Neural cell (in vitro differentiated cells): ENCODE data around the gene ADAMTSL2. TPM values are rescaled to one million over a fixed set of nuclear protein-coding genes. Genes with fewer than 3 reads are reported as not detected.

Experiments used
- H2AFZ ChIP-seq: fragments of 200-600, 300-800 bp; sonication (generic), shearing (Covaris generic); 2 replicates; pipeline ENCODE4 v1.6.0; 2014; ENCODE audit warnings: low read depth, mild to moderate bottlenecking, antibody characterized with exemption, low read length, moderate library complexity
- H3F3A ChIP-seq: fragments of 200-600 bp; shearing (Covaris generic); 2 replicates; pipeline ENCODE4 v1.6.1; 2016; ENCODE audit warnings: mild to moderate bottlenecking, moderate library complexity, mixed read lengths, antibody characterized with exemption, low read length; ENCODE audit not compliant: insufficient read depth, poor library complexity, severe bottlenecking
- H3K27ac ChIP-seq: fragments of 200-600, 300-800 bp; sonication (generic), shearing (Covaris generic); 2 replicates; pipeline ENCODE4 v1.5.1; 2014; ENCODE audit warnings: mild to moderate bottlenecking, low read length, moderate library complexity
- H3K27me3 ChIP-seq: fragments of 300-800, 200-600 bp; sonication (generic), shearing (Covaris generic); 2 replicates; pipeline ENCODE4 v1.6.0; 2014; ENCODE audit warnings: mild to moderate bottlenecking, low read depth, low read length, moderate library complexity; ENCODE audit not compliant: insufficient read depth
- H3K36me3 ChIP-seq: fragments of 300-800, 200-600 bp; sonication (generic), shearing (Covaris generic); 2 replicates; pipeline ENCODE4 v1.5.1; 2014; ENCODE audit warnings: mild to moderate bottlenecking, antibody characterized with exemption, low read length, moderate library complexity; ENCODE audit not compliant: insufficient read depth
- H3K4me2 ChIP-seq: fragments of 300-800, 200-600 bp; sonication (generic), shearing (Covaris generic); 2 replicates; pipeline ENCODE4 v1.6.0; 2014; ENCODE audit warnings: mild to moderate bottlenecking, low read length
- H3K4me3 ChIP-seq: fragments of 300-800, 200-600 bp; sonication (generic), shearing (Covaris generic); 2 replicates; pipeline ENCODE4 v1.5.1; 2014; ENCODE audit warnings: mild to moderate bottlenecking, low read length, moderate library complexity
- H3K79me2 ChIP-seq: fragments of 200-600 bp; shearing (Covaris generic); replicated peaks from 2 replicates; pipeline ENCODE4 v1.6.0; 2014; ENCODE audit warnings: mild to moderate bottlenecking, low read length, moderate library complexity; ENCODE audit not compliant: insufficient read depth
- H3K9ac ChIP-seq: fragments of 300-800, 200-600 bp; sonication (generic), shearing (Covaris generic); 2 replicates; pipeline ENCODE4 v1.6.1; 2016; ENCODE audit warnings: mild to moderate bottlenecking, low read length, mixed read lengths
- H3K9me2 ChIP-seq: fragments of 200-600 bp; shearing (Covaris generic); 2 replicates; pipeline ENCODE4 v1.6.1; 2016; ENCODE audit warnings: mild to moderate bottlenecking, low read length, mixed read lengths; ENCODE audit not compliant: insufficient read depth
- H3K9me3 ChIP-seq: fragments of 200-600, 300-800 bp; sonication (generic), shearing (Covaris generic); 2 replicates; pipeline ENCODE4 v1.6.1; 2016; ENCODE audit warnings: mild to moderate bottlenecking, mixed run types, low read length, moderate library complexity, mixed read lengths
- H4K20me1 ChIP-seq: fragments of 200-600 bp; shearing (Covaris generic); 2 replicates; pipeline ENCODE4 v1.6.1; 2016; ENCODE audit warnings: mild to moderate bottlenecking, mixed run types; ENCODE audit not compliant: insufficient read depth
- EP300 ChIP-seq: fragments of 450-650 bp; conservative IDR thresholded peaks from 2 replicates; pipeline ENCODE4 v1.6.1; 2014; ENCODE audit warnings: antibody characterized with exemption, mild to moderate bottlenecking, moderate library complexity; ENCODE audit not compliant: poor library complexity, severe bottlenecking
- EZH2 ChIP-seq: fragments of 200-600, 300-800 bp; shearing (Covaris generic), sonication (generic); IDR thresholded peaks from 2 replicates; pipeline ENCODE4 v1.6.1; 2014; ENCODE audit warnings: antibody characterized with exemption, low read length, borderline replicate concordance, mild to moderate bottlenecking; ENCODE audit not compliant: insufficient read depth, poor library complexity, severe bottlenecking
- MXI1 ChIP-seq: fragments of 450-650 bp; conservative IDR thresholded peaks from 2 replicates; pipeline ENCODE4 v1.6.1; 2014; ENCODE audit warnings: antibody characterized with exemption, mild to moderate bottlenecking; ENCODE audit not compliant: poor library complexity, severe bottlenecking
- POLR2AphosphoS5 ChIP-seq: IDR thresholded peaks from 2 replicates; pipeline ENCODE4 v1.6.1; 2012
- RAD21 ChIP-seq: fragments of 450-650 bp; conservative IDR thresholded peaks from 2 replicates; pipeline ENCODE4 v1.6.1; 2014; ENCODE audit warnings: antibody characterized with exemption, mild to moderate bottlenecking, moderate library complexity
- SMC3 ChIP-seq: fragments of 450-650 bp; conservative IDR thresholded peaks from 2 replicates; pipeline ENCODE4 v1.6.1; 2014; ENCODE audit warnings: antibody characterized with exemption, mild to moderate bottlenecking, moderate library complexity; ENCODE audit not compliant: poor library complexity
- TAF1 ChIP-seq: IDR thresholded peaks from 2 replicates; pipeline ENCODE4 v1.6.1; 2012; ENCODE audit warnings: low read depth
- polyA plus RNA-seq: library from polyadenylated mRNA; depleted of rRNA; stranded (reverse); fragments of >200 nt; gene quantifications from 2 replicates; pipeline ENCODE4 v1.2.3, GENCODE V29; 2014
- TF ChIP-seq, protein P1 (sequence below): IDR thresholded peaks from 2 replicates; pipeline ENCODE4 v1.6.1; 2012; ENCODE audit warnings: borderline replicate concordance
- TF ChIP-seq, protein P2 (sequence below): fragments of 450-650 bp; IDR thresholded peaks from 2 replicates; pipeline ENCODE4 v1.5.1; 2014; ENCODE audit warnings: antibody characterized with exemption, mild to moderate bottlenecking, moderate library complexity; ENCODE audit not compliant: poor library complexity, severe bottlenecking

Gene ADAMTSL2
- polyA plus RNA-seq, 1 donor from 2014 or later: 0.85 TPM

DNA sequence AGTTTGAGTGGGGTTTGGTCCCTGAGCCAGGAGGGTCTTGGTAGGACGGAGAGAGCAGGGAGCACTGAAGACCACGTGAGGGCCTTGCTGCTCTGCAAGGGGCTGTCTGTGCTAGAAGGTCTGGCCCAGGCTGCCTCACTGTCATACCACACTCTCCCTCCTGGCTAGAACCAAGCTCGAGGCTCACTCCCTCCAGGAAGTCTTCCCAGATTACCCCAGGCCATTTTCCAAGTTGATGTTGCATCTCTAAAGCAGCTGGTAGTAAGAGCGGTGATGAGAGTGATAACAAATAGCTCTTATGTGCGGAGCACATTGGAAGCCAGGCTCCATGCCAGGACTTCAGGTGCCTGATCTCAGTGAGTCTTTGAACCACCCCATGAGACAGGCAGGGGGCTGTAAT is 16.3 kb upstream of the ADAMTSL2 start:
- Histone ChIP-seq H3K4me3 (no peak overlapping the region), H2AFZ (no peak overlapping the region), H3K9me3 (no peaks in the 10 kb centered on the region), H3F3A (no peaks in the 10 kb centered on the region), H3K9me2 (no peaks in the 10 kb centered on the region), H3K9ac (no peak overlapping the region), H3K4me2 (no peak overlapping the region), H3K27ac (no peak overlapping the region), H4K20me1 (no peaks in the 10 kb centered on the region), H3K79me2 (no peaks in the 10 kb centered on the region), H3K36me3 (no peaks in the 10 kb centered on the region), H3K27me3 (no peaks in the 10 kb centered on the region)
- TF ChIP-seq TAF1 (no peak), EZH2 (no peak), SMC3 (no peak), MXI1 (no peak), EP300 (no peak), RAD21 (no peak), POLR2AphosphoS5 (no peak)
- TF ChIP-seq, protein P1, sequence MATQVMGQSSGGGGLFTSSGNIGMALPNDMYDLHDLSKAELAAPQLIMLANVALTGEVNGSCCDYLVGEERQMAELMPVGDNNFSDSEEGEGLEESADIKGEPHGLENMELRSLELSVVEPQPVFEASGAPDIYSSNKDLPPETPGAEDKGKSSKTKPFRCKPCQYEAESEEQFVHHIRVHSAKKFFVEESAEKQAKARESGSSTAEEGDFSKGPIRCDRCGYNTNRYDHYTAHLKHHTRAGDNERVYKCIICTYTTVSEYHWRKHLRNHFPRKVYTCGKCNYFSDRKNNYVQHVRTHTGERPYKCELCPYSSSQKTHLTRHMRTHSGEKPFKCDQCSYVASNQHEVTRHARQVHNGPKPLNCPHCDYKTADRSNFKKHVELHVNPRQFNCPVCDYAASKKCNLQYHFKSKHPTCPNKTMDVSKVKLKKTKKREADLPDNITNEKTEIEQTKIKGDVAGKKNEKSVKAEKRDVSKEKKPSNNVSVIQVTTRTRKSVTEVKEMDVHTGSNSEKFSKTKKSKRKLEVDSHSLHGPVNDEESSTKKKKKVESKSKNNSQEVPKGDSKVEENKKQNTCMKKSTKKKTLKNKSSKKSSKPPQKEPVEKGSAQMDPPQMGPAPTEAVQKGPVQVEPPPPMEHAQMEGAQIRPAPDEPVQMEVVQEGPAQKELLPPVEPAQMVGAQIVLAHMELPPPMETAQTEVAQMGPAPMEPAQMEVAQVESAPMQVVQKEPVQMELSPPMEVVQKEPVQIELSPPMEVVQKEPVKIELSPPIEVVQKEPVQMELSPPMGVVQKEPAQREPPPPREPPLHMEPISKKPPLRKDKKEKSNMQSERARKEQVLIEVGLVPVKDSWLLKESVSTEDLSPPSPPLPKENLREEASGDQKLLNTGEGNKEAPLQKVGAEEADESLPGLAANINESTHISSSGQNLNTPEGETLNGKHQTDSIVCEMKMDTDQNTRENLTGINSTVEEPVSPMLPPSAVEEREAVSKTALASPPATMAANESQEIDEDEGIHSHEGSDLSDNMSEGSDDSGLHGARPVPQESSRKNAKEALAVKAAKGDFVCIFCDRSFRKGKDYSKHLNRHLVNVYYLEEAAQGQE: no peak
- TF ChIP-seq, protein P2, sequence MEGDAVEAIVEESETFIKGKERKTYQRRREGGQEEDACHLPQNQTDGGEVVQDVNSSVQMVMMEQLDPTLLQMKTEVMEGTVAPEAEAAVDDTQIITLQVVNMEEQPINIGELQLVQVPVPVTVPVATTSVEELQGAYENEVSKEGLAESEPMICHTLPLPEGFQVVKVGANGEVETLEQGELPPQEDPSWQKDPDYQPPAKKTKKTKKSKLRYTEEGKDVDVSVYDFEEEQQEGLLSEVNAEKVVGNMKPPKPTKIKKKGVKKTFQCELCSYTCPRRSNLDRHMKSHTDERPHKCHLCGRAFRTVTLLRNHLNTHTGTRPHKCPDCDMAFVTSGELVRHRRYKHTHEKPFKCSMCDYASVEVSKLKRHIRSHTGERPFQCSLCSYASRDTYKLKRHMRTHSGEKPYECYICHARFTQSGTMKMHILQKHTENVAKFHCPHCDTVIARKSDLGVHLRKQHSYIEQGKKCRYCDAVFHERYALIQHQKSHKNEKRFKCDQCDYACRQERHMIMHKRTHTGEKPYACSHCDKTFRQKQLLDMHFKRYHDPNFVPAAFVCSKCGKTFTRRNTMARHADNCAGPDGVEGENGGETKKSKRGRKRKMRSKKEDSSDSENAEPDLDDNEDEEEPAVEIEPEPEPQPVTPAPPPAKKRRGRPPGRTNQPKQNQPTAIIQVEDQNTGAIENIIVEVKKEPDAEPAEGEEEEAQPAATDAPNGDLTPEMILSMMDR: no peak

DNA sequence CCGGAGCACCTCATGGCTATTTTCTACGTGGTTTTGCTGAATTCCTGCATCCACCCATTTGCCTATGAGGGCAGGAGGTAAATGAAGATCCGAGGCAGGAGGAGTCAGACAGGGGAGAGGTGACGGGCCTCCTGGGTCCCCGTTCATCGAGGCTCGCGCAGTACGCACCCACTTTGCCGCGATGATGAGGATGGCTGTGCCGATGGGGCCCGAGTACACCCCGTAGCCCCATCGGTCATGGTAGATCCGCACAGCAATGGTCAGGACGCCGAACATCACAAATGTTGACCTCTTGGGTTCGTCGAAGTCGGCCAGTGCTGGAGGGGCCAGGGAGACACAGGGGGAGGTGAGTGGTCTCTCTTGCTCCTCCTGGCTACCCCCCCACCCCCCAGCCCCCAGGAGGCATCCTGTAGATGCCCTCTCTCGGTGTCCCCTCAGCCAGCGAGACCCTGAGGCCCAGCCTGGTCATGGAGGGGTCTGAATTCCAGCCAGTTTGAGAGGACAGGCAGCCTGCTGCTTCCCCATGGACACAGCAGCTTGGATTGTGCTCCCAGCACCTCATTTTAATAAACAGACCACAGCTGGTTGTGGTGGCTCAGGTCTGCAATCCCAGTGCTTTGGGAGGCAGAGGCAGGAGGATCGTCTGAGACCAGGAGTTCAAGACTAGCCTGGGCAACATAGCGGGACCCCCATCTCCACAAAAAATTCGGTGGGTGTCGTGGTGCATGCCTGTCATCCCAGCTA is 15.6 kb upstream of the ADAMTSL2 start:
- H2AFZ ChIP-seq: no peak overlapping the region
- H3K9ac ChIP-seq: no peak overlapping the region
- no peak overlapping the region for H3K4me3 ChIP-seq
- H3K27ac ChIP-seq: no peak overlapping the region
- no peaks in the 10 kb centered on the region for H3K36me3 ChIP-seq
- no peaks in the 10 kb centered on the region for H4K20me1 ChIP-seq
- H3F3A ChIP-seq: no peaks in the 10 kb centered on the region
- no peaks in the 10 kb centered on the region for H3K27me3 ChIP-seq
- no peak overlapping the region for H3K4me2 ChIP-seq
- no peaks in the 10 kb centered on the region for H3K9me2 ChIP-seq
- TF ChIP-seq RAD21 (no peak), POLR2AphosphoS5 (no peak)
- no peaks in the 10 kb centered on the region for H3K9me3 ChIP-seq
- H3K79me2 ChIP-seq: no peaks in the 10 kb centered on the region
